HFFc6 (cell line): Measurements from ENCODE around the gene MINAR1. TPM values are rescaled to one million over a fixed set of nuclear protein-coding genes. Genes with fewer than 3 reads are reported as not detected.

ENCODE experiments used
- DNase-seq: peaks from one replicate; pipeline ENCODE4 v3.0.0-alpha.2; 2018
- H3K27ac Mint-ChIP-seq: 2 replicates; pipeline ENCODE4 v1.8.0; 2020; ENCODE audit warnings: mild to moderate bottlenecking, mixed read lengths
- H3K27me3 Mint-ChIP-seq: 2 replicates; pipeline ENCODE4 v1.8.0; 2021; ENCODE audit warnings: mild to moderate bottlenecking, moderate library complexity, mixed read lengths; ENCODE audit not compliant: insufficient read depth
- H3K36me3 Mint-ChIP-seq: 2 replicates; pipeline ENCODE4 v1.8.0; 2021; ENCODE audit warnings: low read depth, mixed read lengths
- H3K4me1 Mint-ChIP-seq: 2 replicates; pipeline ENCODE4 v1.8.0; 2020; ENCODE audit warnings: low read depth, mixed read lengths
- H3K4me3 Mint-ChIP-seq: 2 replicates; pipeline ENCODE4 v1.8.0; 2020; ENCODE audit warnings: mild to moderate bottlenecking, moderate library complexity, mixed read lengths
- H3K9me3 Mint-ChIP-seq: 2 replicates; pipeline ENCODE4 v1.8.0; 2020; ENCODE audit warnings: mild to moderate bottlenecking, mixed read lengths
- CTCF ChIP-seq: fragments of 200-600 bp; sonication (generic); IDR thresholded peaks from 2 replicates; pipeline ENCODE4 v1.5.0; 2021; ENCODE audit warnings: antibody characterized with exemption, mild to moderate bottlenecking
- total RNA-seq, 6 experiments: library from RNA; stranded (reverse); fragmentation: NEBNext Ultra II Directional; extraction: Animal tissue kit (Norgen Biotek cat#: 25700); gene quantifications; 2 replicates in 1 of 6; 3 replicates in 5 of 6; pipeline ENCODE4 v1.2.3, GENCODE V29; 2021

MINAR1 gene
- total RNA-seq, 6 experiments from 2014 or later, result 0.35 to 0.62 (median 0.52) TPM

GRCh38 chr15:79458491-79458890 lies 26.4 kb downstream of the MINAR1 start:
- H3K9me3 Mint-ChIP-seq, result no peaks in the 10 kb centered on the region
- no peak for DNase-seq
- H3K4me3 Mint-ChIP-seq, result no peak overlapping the region
- H3K27me3 Mint-ChIP-seq, result no peaks in the 10 kb centered on the region; the same call in none of the 2 replicates
- TF ChIP-seq CTCF, result no peak
- H3K36me3 Mint-ChIP-seq, result no peaks in the 10 kb centered on the region
- no peak overlapping the region for H3K27ac Mint-ChIP-seq
- no peaks in the 10 kb centered on the region for H3K4me1 Mint-ChIP-seq

- no peak overlapping the region for H3K27ac Mint-ChIP-seq
- no peaks in the 10 kb centered on the region for H3K4me1 Mint-ChIP-seq
- no peak overlapping the region for H3K4me3 Mint-ChIP-seq
- no peaks in the 10 kb centered on the region for H3K36me3 Mint-ChIP-seq
- no peak for TF ChIP-seq CTCF
- DNase-seq, result no peak
- H3K9me3 Mint-ChIP-seq, result no peaks in the 10 kb centered on the region
- H3K27me3 Mint-ChIP-seq, result no peaks in the 10 kb centered on the region; the same call in none of the 2 replicates
Observed at GRCh38 chr15:79459666-79460065, 27.5 kb downstream of the MINAR1 start.

- DNase-seq, result no peak
- H3K4me3 Mint-ChIP-seq, result no peak overlapping the region
- H3K27me3 Mint-ChIP-seq, result no peaks in the 10 kb centered on the region; the same call in none of the 2 replicates
- H3K4me1 Mint-ChIP-seq, result no peaks in the 10 kb centered on the region
- no peaks in the 10 kb centered on the region for H3K9me3 Mint-ChIP-seq
- TF ChIP-seq CTCF, result no peak
- no peaks in the 10 kb centered on the region for H3K36me3 Mint-ChIP-seq
- H3K27ac Mint-ChIP-seq, result no peak overlapping the region
Observed at GRCh38 chr15:79463043-79463780, 31.1 kb downstream of the MINAR1 start.

- Mint-ChIP-seq H3K36me3 (no peaks in the 10 kb centered on the region), H3K4me3 (no peak overlapping the region), H3K9me3 (no peaks in the 10 kb centered on the region)
Observed at GRCh38 chr15:79463781-79464270, 31.7 kb downstream of the MINAR1 start.

GRCh38 chr15:79466488-79466887 lies 34.4 kb downstream of the MINAR1 start:
- no peak for DNase-seq
- no peak for TF ChIP-seq CTCF
- Mint-ChIP-seq H3K9me3 (no peaks in the 10 kb centered on the region), H3K36me3 (no peaks in the 10 kb centered on the region), H3K4me3 (no peak overlapping the region), H3K27ac (no peak overlapping the region), H3K27me3 (no peaks in the 10 kb centered on the region; the same call in 1 of the 2 replicates), H3K4me1 (no peaks in the 10 kb centered on the region)

More at GRCh38 chr15:79463781-79464270, 31.7 kb downstream of the MINAR1 start:
- Mint-ChIP-seq H3K27ac (no peak overlapping the region), H3K27me3 (no peaks in the 10 kb centered on the region; the same call in none of the 2 replicates), H3K4me1 (no peaks in the 10 kb centered on the region)
- no peak for TF ChIP-seq CTCF
- DNase-seq, result no peak
